SK-N-MC (cell line): ENCODE data around the gene TRIM7.
"Not testable (repeated sequence)": the region's sequence is repeated elsewhere in the genome, so short reads cannot be mapped to it uniquely, and the experiment has no call there.

Experiments used
- EZH2 ChIP-seq: fragments of 200-600 bp; sonication (generic); IDR thresholded peaks from one replicate; pipeline ENCODE4 v1.6.1; 2017; ENCODE audit warnings: antibody characterized with exemption
- POLR2AphosphoS5 ChIP-seq: IDR thresholded peaks from 2 replicates; pipeline ENCODE4 v1.6.1; 2012; ENCODE audit warnings: mild to moderate bottlenecking, low read depth, low read length, borderline replicate concordance

- not testable (repeated sequence) for TF ChIP-seq EZH2
- TF ChIP-seq POLR2AphosphoS5, result peak; percentile 29; the same call in 1 of the 2 replicates
These were observed 44.1 kb downstream of the TRIM7 start for GRCh38 chr5:181160755-181161533.
